ENCODE results near the gene OXER1.

- TF ChIP-seq GATA3 (IDR thresholded peaks at IDR 0.05; ENCODE audit: low read depth, low read length) (no peak), GATA2 (IDR thresholded peaks at IDR 0.05; ENCODE audit: low read depth, low read length) (no peak)
These were observed 9.7 kb downstream of the OXER1 start for GRCh38 chr2:42754021-42754775.
